OCI-LY3 (cell line): Measurements from ENCODE around the gene ALKBH5.

Experiments used
- CTCF ChIP-seq: fragments of 200-600, 300-600 bp; sonication (generic); IDR thresholded peaks from 2 replicates; pipeline ENCODE4 v1.5.1; 2014; ENCODE audit warnings: antibody characterized with exemption, low read length, low read depth
- EZH2phosphoT487 ChIP-seq: fragments of 200-600 bp; shearing (Covaris generic); IDR thresholded peaks from 2 replicates; pipeline ENCODE4 v1.6.1; 2018; ENCODE audit warnings: antibody characterized with exemption, mixed run types, low read depth

GRCh38 chr17:18181358-18181757 lies 2.3 kb upstream of the ALKBH5 start:
- TF ChIP-seq CTCF (no peak), EZH2phosphoT487 (no peak)
